ENCODE measurements around the gene CHD9NB.

DNA sequence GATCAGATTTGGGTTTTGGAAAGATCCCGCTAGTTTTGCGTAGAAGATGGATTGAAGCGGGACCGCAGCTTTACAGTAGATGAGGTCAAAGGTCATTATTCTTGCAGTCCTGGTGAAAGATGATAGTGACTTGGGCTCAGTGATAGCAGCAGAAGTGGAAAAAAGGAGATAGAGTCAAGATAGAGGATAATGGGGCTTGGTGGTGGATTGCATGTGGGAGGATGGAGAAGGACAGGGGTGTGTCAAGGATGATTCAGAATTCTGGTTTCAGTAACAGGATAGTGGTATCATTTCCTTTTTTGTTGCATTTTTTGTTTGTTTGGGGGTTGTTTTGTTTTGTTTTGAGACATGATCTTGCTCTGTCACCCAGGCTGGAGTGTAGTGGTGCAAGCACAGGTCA is 28.7 kb downstream of the CHD9NB start:
- TF ChIP-seq, protein P1, sequence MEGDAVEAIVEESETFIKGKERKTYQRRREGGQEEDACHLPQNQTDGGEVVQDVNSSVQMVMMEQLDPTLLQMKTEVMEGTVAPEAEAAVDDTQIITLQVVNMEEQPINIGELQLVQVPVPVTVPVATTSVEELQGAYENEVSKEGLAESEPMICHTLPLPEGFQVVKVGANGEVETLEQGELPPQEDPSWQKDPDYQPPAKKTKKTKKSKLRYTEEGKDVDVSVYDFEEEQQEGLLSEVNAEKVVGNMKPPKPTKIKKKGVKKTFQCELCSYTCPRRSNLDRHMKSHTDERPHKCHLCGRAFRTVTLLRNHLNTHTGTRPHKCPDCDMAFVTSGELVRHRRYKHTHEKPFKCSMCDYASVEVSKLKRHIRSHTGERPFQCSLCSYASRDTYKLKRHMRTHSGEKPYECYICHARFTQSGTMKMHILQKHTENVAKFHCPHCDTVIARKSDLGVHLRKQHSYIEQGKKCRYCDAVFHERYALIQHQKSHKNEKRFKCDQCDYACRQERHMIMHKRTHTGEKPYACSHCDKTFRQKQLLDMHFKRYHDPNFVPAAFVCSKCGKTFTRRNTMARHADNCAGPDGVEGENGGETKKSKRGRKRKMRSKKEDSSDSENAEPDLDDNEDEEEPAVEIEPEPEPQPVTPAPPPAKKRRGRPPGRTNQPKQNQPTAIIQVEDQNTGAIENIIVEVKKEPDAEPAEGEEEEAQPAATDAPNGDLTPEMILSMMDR (IDR thresholded peaks at IDR 0.05; ENCODE audit: low read depth, low read length) = no peak
- TF ChIP-seq EZH2phosphoT487 (IDR thresholded peaks at IDR 0.05; ENCODE audit: low read depth) = no peak

All from OCI-LY3 (cell line).